CD4-positive, alpha-beta T cell (primary cell): Measurements from ENCODE around the gene ZIC3. TPM values are rescaled to one million over a fixed set of nuclear protein-coding genes. Genes with fewer than 3 reads are reported as not detected.
A peak's percentile ranks its signal among the peaks of the same experiment; 100 is the strongest.

Experiments used
- ATAC-seq: fragments of 200-7000 bp; cut with Tn5 transposase; one replicate; pipeline ENCODE4 v1.10.0; 2022; ENCODE audit warnings: mild to moderate bottlenecking; ENCODE audit not compliant: poor library complexity
- CTCF ChIA-PET: fragments of 350-600 bp; sonication (Branson Sonifier 250); formaldehyde crosslinking; loops from one replicate; lab custom pipeline; 2021; ENCODE audit warnings: antibody characterized with exemption, inconsistent platforms; lab: Charles Lee
- POLR2A ChIA-PET: fragments of 350-600 bp; sonication (Branson Sonifier 250); formaldehyde crosslinking; loops from one replicate; lab custom pipeline; 2021; ENCODE audit warnings: antibody characterized with exemption, inconsistent platforms; lab: Charles Lee
- DNase-seq, 14 experiments: peaks; one replicate each; pipeline ENCODE4 v3.0.0-alpha.2; 2013 to 2020; ENCODE audit warnings: mixed read lengths in 2 of 14
- H3K27ac ChIP-seq, 2 donors: one replicate each; pipeline versions ENCODE4 v1.5.1 to v1.7.0; 2013; ENCODE audit warnings: low read length in 2 of 2, low read depth in 1 of 2, mild to moderate bottlenecking in 1 of 2
- H3K27me3 ChIP-seq, 2 experiments: 1 replicate in 1 of 2; 2 replicates in 1 of 2; pipeline versions ENCODE4 v1.6.1 to v1.7.0; 2013; ENCODE audit warnings: low read length in 2 of 2, control low read depth in 1 of 2, mild to moderate bottlenecking in 1 of 2, moderate library complexity in 1 of 2; ENCODE audit not compliant: insufficient read depth in 2 of 2, control insufficient read depth in 1 of 2
- H3K36me3 ChIP-seq: one replicate; pipeline ENCODE4 v1.6.1; 2013; ENCODE audit warnings: low read length, control low read depth; ENCODE audit not compliant: insufficient read depth
- H3K4me1 ChIP-seq: one replicate; pipeline ENCODE4 v1.6.1; 2013; ENCODE audit warnings: low read length, control low read depth; ENCODE audit not compliant: insufficient read depth
- H3K4me3 ChIP-seq: one replicate; pipeline ENCODE4 v1.5.1; 2013; ENCODE audit warnings: mild to moderate bottlenecking, low read length, moderate library complexity
- H3K9me3 ChIP-seq, 2 experiments: 1 replicate in 1 of 2; 2 replicates in 1 of 2; pipeline versions ENCODE4 v1.6.1 to v1.7.0; 2013; ENCODE audit warnings: low read length in 2 of 2, mild to moderate bottlenecking in 2 of 2, control low read depth in 1 of 2, moderate library complexity in 1 of 2; ENCODE audit not compliant: control insufficient read depth in 1 of 2, insufficient read depth in 1 of 2
- H3K27ac Mint-ChIP-seq: one replicate; pipeline ENCODE4 v1.8.0; 2020; ENCODE audit warnings: mixed read lengths
- H3K27me3 Mint-ChIP-seq: one replicate; pipeline ENCODE4 v1.8.0; 2021; ENCODE audit warnings: mixed read lengths
- H3K36me3 Mint-ChIP-seq: one replicate; pipeline ENCODE4 v1.8.0; 2021; ENCODE audit warnings: low read depth, mixed read lengths
- H3K4me1 Mint-ChIP-seq: one replicate; pipeline ENCODE4 v1.8.0; 2021; ENCODE audit warnings: low read depth, mixed read lengths
- H3K4me3 Mint-ChIP-seq: one replicate; pipeline ENCODE4 v1.8.0; 2020; ENCODE audit warnings: mild to moderate bottlenecking, mixed read lengths
- H3K9me3 Mint-ChIP-seq: one replicate; pipeline ENCODE4 v1.8.0; 2020; ENCODE audit warnings: mixed read lengths
- CTCF ChIP-seq: fragments of 200-600 bp; IDR thresholded peaks from one replicate; pipeline ENCODE4 v1.8.0; 2022; ENCODE audit warnings: antibody characterized with exemption, mild to moderate bottlenecking
- intact Hi-C, 2 experiments: fragments of 100-400 bp; cut with DNase I in 1 of 2; cut with micrococcal nuclease in 1 of 2; formaldehyde crosslinking; loops; one replicate each; pipeline versions ENCODE4 v1.15.1 to v1.9.0; 2023 to 2025; cut with DNase I, micrococcal nuclease
- total RNA-seq, 174 experiments: library from RNA in 2 of 174; stranded (reverse) in 2 of 174; gene quantifications; one replicate each; pipeline ENCODE4 v1.2.3 and lab custom pipeline; 2021 to 2026

The ZIC3 gene
- total RNA-seq, 2 experiments from 2014 or later = not detected

DNA sequence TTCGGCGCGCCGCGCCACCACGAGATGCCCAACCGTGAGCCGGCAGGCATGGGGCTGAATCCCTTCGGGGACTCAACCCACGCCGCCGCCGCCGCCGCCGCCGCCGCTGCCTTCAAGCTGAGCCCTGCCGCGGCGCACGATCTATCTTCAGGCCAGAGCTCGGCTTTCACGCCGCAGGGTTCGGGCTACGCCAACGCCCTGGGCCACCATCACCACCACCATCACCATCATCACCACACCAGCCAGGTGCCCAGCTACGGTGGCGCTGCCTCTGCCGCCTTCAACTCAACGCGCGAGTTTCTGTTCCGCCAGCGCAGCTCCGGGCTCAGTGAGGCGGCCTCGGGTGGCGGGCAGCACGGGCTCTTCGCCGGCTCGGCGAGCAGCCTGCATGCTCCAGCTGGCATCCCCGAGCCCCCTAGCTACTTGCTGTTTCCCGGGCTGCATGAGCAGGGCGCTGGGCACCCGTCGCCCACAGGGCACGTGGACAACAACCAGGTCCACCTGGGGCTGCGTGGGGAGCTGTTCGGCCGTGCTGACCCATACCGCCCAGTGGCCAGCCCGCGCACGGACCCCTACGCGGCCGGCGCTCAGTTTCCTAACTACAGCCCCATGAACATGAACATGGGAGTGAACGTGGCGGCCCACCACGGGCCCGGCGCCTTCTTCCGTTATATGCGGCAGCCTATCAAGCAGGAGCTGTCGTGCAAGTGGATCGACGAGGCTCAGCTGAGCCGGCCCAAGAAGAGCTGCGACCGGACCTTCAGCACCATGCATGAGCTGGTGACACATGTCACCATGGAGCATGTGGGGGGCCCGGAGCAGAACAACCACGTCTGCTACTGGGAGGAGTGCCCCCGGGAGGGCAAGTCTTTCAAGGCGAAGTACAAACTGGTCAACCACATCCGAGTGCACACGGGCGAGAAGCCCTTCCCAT lies 1.1 kb downstream of the ZIC3 start:
- H3K36me3 ChIP-seq = no peaks in the 10 kb centered on the region
- ChIA-PET CTCF (no interaction called here), POLR2A (interaction anchor here (0.7 kb wide), 1 partner anchor 139 kb away, joined by 3 read pairs; no protein-coding TSS in a partner anchor)
- intact Hi-C loops = no loop called here
- H3K4me3 ChIP-seq = no peak overlapping the region
- Mint-ChIP-seq H3K4me3 (peak overlapping the region; percentile 71), H3K27me3 (peaks cover 83% of the 10 kb centered on the region), H3K4me1 (peaks cover 16% of the 10 kb centered on the region), H3K9me3 (no peaks in the 10 kb centered on the region), H3K27ac (no peak overlapping the region), H3K36me3 (no peaks in the 10 kb centered on the region)
- no peak overlapping the region for H3K27ac ChIP-seq
- peaks cover 45 to 79% of the 10 kb centered on the region in 2 experiments for H3K27me3 ChIP-seq
- DNase-seq (no peak), ATAC-seq (no peak)
- peaks cover 0 to 22% of the 10 kb centered on the region in 2 experiments for H3K9me3 ChIP-seq
- TF ChIP-seq CTCF = no peak
- H3K4me1 ChIP-seq = peaks cover 33% of the 10 kb centered on the region

DNA sequence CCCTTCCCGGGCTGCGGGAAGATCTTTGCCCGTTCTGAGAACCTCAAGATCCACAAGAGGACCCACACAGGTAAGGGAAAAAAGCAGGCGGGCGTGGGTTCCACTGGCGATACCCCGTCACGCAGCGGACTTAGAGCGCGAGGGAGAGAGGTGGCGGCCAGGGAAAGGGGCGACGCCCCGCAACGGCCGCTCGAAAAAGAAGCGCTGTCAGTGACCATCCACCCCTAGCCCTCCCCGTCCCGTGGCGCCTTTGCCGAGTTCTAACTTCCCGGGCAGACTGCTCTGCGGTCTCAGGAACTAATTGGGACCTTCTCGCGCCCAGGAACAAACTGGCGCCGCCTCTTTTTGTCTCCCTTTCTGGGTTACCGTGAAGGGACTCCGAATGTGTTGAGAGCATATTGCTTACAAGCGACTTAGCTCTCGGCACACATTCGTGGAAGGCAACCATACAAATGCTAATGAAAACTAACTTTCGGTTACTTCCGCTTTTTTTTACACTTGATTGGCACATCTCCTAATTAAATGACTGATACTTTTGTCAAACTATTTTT lies 1.8 kb downstream of the ZIC3 start:
- H3K36me3 Mint-ChIP-seq = no peaks in the 10 kb centered on the region
- CTCF ChIA-PET = no interaction called here
- H3K4me3 Mint-ChIP-seq = peak overlapping the region; percentile 71
- ATAC-seq (no peak), DNase-seq (no peak)
- no peaks in the 10 kb centered on the region for H3K36me3 ChIP-seq
- H3K4me1 ChIP-seq = peaks cover 33% of the 10 kb centered on the region
- POLR2A ChIA-PET = interaction anchor here (0.7 kb wide), 1 partner anchor 140 kb away, joined by 3 read pairs; no protein-coding TSS in a partner anchor
- intact Hi-C loops = no loop called here
- no peak overlapping the region for H3K27ac Mint-ChIP-seq
- no peaks in the 10 kb centered on the region for H3K9me3 Mint-ChIP-seq
- no peak overlapping the region for H3K27ac ChIP-seq
- H3K4me3 ChIP-seq = no peak overlapping the region
- TF ChIP-seq CTCF = no peak
- H3K27me3 Mint-ChIP-seq = peaks cover 83% of the 10 kb centered on the region
- peaks cover 41 to 78% of the 10 kb centered on the region in 2 experiments for H3K27me3 ChIP-seq
- peaks cover 16% of the 10 kb centered on the region for H3K4me1 Mint-ChIP-seq
- peaks cover 0 to 22% of the 10 kb centered on the region in 2 experiments for H3K9me3 ChIP-seq

DNA sequence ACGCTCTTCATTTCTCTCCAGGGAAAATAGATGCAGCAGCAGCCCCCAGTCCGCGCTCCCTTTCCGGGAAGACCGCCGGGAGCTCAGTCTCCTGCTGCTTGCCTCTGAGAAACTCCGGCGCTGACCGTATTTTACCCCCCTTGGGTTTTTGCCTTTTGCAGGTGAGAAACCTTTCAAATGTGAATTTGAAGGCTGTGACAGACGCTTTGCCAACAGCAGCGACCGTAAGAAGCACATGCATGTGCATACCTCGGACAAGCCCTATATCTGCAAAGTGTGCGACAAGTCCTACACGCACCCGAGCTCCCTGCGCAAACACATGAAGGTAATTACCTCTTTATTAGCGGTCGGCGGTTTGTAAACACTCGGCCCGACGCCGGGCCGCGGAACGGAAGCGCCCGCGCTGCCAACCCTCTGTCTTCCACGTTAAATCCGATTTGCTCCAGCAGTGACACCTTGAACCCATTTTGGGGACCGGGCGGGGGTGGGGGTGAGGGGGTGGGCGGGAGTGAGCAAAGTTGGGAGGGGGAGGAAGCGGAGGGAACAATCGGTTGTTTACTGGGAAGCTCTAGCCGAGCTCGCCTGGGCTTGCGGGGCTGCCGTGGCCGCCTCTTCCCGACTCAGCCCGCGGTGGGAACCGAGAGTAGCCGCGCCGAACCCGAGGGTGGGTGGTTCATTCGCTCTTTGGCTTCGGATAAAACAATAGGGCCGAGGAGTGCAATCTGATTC lies 3.0 kb downstream of the ZIC3 start:
- Mint-ChIP-seq H3K4me1 (peaks cover 16% of the 10 kb centered on the region), H3K36me3 (no peaks in the 10 kb centered on the region), H3K27me3 (peaks cover 84% of the 10 kb centered on the region), H3K27ac (no peak overlapping the region), H3K4me3 (peak overlapping the region; percentile 60), H3K9me3 (no peaks in the 10 kb centered on the region)
- ChIA-PET POLR2A (no interaction called here), CTCF (no interaction called here)
- H3K9me3 ChIP-seq = peaks cover 0 to 28% of the 10 kb centered on the region in 2 experiments
- no peak overlapping the region for H3K27ac ChIP-seq
- H3K4me1 ChIP-seq = peaks cover 30% of the 10 kb centered on the region
- peaks cover 45 to 77% of the 10 kb centered on the region in 2 experiments for H3K27me3 ChIP-seq
- TF ChIP-seq CTCF = no peak
- intact Hi-C loops = no loop called here
- no peak overlapping the region for H3K4me3 ChIP-seq
- DNase-seq = no peak
- no peak for ATAC-seq
- no peaks in the 10 kb centered on the region for H3K36me3 ChIP-seq
